GM18505 (cell line): ENCODE data around the gene MCHR2.
"Not testable (repeated sequence)": the region's sequence is repeated elsewhere in the genome, so short reads cannot be mapped to it uniquely, and the experiment has no call there.

Experiments
- ATAC-seq: cut with Tn5 transposase; IDR thresholded peaks from one replicate; pipeline ENCODE4 v1.9.1; 2021; ENCODE audit not compliant: unreplicated experiment
- POLR2A ChIP-seq: IDR thresholded peaks from 4 replicates; pipeline ENCODE4 v1.6.1; 2011; ENCODE audit warnings: borderline replicate concordance; ENCODE audit not compliant: insufficient read depth, insufficient read length; ENCODE audit errors: extremely low read depth

The MCHR2 gene, protein sequence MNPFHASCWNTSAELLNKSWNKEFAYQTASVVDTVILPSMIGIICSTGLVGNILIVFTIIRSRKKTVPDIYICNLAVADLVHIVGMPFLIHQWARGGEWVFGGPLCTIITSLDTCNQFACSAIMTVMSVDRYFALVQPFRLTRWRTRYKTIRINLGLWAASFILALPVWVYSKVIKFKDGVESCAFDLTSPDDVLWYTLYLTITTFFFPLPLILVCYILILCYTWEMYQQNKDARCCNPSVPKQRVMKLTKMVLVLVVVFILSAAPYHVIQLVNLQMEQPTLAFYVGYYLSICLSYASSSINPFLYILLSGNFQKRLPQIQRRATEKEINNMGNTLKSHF

GRCh38 chr6:99993533-99994251, at the start of gene MCHR2:
Gene MCHR2, minus strand, starts transcription at chr6:99994223. Its CDS starts 38,076 bp downstream, at chr6:99956147.
- TF ChIP-seq POLR2A = no peak
- no peak for ATAC-seq

DNA sequence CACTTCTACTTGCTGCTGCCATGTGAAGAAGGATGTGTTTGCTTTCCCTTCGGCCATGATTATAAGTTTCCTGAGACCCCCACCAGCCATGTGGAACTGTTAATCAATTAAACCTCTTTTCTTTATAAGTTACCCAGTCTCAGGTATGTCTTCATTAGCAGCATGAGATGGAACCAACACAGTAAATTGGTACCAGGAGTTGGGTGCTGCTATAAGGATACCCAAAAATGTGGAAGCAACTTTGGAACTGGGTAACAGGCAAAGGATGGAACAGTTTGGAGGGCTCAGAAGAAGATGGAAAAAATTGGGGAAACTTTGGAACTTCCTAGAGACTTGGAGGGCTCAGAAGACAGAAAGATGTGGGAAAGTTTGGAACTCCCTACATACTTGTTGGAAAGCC, 44.5 kb upstream of the MCHR2 start:
- ATAC-seq = not testable (repeated sequence)

DNA sequence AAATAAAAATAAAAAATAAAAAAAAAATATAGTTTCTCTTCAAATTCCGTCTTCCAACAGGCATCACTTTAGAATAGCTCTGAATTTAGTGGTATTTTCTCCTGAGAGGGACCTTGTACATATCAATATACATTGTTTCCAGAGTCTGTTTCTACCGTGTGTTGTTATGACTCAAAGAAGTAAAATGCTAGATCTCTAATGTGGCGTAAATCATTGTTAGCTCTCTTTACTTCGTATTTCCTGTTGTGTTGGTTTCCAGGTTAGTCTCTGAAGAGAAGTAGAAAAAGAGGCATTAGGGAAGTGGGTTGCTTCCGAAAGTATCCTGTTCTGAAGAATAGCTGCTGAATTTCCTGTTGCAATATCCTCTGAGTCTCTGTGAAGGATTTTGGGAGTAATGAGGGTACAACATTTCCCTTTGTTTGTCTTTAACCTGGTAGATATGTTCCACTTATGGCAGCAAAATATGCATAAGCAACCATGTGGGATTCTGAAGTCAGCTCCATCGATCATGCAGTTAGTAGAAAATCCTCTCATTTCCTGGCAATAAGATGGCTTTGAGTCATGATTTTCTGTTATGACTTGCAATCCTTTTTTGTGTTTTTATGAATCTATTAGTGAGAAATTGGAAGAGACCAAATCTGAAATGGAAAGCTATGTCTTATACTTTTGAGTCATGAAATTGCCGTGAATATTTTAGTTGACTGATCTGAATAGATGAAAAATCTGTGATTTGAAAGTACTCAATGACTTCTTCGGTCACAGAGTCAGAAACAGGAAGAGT, 42.0 kb upstream of the MCHR2 start:
- peak; percentile 85 for ATAC-seq
- TF ChIP-seq POLR2A = no peak

DNA sequence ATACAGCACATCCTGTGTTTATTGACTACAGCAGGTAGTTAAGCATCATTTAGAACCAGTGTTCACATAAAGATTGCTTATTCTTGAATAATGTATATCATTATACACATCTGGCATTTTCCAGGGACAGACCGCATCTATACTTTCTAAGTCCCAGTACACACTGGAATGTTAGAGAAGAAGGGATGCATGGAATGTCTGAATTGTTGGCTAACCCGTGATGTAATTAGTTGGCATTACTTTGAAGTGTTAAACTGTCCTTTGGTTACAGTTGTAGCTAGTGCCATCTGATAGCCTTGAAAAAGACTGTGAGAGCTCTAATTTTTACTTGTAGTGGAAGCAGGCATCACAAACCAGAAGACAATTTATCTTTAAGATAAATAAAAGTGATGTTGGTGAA, 29.8 kb upstream of the MCHR2 start:
- ATAC-seq = no peak

GRCh38 chr6:100022847-100023246, 28.8 kb upstream of the MCHR2 start:
- TF ChIP-seq POLR2A = no peak
- ATAC-seq = no peak

More for the DNA sequence above, 29.8 kb upstream of the MCHR2 start:
- no peak for TF ChIP-seq POLR2A

DNA sequence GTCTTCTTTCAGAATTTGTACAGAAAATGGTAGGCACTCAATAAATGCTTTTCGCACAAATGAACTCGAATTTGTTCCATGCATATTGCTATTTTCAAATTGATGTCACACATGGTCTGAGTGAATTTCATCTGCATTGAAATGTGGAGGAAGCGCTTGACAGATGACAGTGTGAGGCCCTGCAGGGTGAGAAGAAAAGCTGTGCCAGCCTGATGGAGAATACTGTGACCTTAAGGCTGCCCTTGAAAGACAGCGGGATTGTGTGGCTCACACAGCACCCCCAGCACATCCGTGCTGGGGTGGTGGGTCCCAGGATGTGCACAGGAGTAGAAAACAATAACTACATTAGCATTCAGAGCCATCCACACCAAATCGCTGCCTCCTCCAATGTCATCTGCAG, 14.8 kb upstream of the MCHR2 start:
- no peak for ATAC-seq
- no peak for TF ChIP-seq POLR2A

- TF ChIP-seq POLR2A = no peak
- peak; percentile 92 for ATAC-seq
Measured at GRCh38 chr6:100001915-100002388, 7.9 kb upstream of the MCHR2 start.

DNA sequence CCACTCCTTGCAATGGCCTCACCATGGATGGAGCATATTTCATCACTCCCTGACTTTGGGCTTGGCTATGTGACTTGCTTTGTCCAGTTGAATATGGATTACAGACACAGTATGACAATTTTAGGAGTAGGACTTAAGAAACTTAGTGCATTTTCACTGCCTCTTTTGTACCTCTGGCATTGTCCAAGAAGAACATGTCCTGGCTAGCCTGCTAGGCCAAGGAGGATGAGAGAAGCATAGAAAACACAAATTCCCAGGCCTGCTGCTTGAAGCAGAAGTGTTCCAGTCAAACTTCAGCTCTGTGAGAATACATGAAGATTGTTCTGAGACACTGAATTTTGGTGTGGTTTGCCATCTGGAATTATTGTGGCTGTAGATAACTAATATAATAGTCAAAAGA, 3.1 kb upstream of the MCHR2 start:
- TF ChIP-seq POLR2A = no peak
- ATAC-seq = no peak

- no peak for ATAC-seq
- no peak for TF ChIP-seq POLR2A
Measured at GRCh38 chr6:99995916-99996315, 1.9 kb upstream of the MCHR2 start.

- ATAC-seq = no peak
- no peak for TF ChIP-seq POLR2A
Measured at GRCh38 chr6:99993146-99993532, 884 bp downstream of the MCHR2 start.

DNA sequence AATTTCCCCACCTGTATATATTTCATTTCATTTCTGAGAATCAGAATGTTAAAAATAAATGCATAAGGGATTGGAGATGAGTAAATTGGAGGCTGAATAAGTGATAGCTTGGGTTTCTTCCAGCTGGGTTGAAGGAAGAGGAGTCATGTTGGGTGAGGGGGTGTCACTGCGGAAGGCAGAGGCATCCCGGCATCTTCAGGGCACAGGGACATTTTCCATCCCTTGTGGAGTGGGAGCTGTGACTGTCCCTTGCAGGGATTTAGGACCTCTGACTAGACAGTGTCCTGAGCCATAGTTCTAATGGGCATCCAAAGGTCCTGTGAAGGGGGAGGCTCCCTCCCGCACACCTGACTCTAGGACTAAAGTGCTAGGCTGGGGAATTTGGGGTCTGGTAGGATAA, 2.1 kb downstream of the MCHR2 start:
- no peak for ATAC-seq
- TF ChIP-seq POLR2A = no peak

GRCh38 chr6:99980741-99981140, 13.3 kb downstream of the MCHR2 start:
- ATAC-seq = no peak
- TF ChIP-seq POLR2A = no peak

DNA sequence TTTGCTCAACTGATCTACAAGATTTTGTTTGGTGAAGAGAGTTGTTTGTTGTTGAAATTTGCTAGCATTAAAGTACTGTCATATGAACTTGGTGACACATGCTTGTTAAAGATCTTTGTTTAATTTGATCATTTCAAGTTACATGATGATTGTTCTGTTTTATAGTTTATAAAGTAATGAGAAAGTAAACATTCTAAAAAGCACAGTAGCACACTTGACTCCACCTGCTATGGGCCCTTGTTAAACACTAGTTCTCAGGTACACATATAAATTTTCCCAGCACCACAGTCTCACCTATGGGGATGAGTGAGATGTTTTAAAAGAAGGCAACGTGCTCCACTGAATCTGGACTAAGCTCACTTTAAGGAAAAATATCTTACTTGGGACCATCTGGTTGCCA, 14.1 kb downstream of the MCHR2 start:
- no peak for ATAC-seq
- TF ChIP-seq POLR2A = no peak
